Activated naive CD4-positive, alpha-beta T cell treated with anti-CD3 and anti-CD28 coated beads, Interleukin-2, amount 50 U/mL, for 16 hours (primary cell): Measurements from ENCODE around the gene ATPAF1.

Experiments used
- DNase-seq: peaks from one replicate; pipeline ENCODE4 v3.0.0-alpha.2; 2020

ATPAF1 gene

DNA sequence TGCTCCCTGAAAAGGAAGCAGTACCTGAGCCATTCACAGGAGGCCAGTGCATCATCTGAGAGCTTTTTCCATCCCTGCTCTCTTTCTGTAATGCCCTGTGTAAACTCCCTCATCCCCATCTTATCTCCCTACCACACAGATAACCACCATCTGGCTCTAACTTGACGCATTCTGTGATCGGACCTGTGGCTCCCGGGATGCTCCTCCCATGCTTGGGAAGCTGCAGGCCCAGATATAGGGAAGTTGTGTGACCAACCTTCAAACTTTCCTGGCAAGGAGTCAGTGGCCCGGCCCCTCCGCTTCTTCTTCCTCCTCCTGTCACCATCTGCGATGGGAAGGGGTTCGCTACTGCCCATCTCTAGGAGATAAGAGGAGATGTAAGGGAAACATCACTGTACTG, 85.2 kb downstream of the ATPAF1 start:
- no peak for DNase-seq
